Loucy (cell line): ENCODE results near the gene VPS26A.

Experiments
- H2AFZ ChIP-seq: fragments of 200-600 bp; sonication (generic); 2 replicates; pipeline ENCODE4 v1.6.0; 2016; ENCODE audit warnings: antibody characterized with exemption, mild to moderate bottlenecking, low read length, moderate library complexity
- H3F3A ChIP-seq: fragments of 200-600 bp; 2 replicates; pipeline ENCODE4 v1.6.0; 2016; ENCODE audit warnings: antibody characterized with exemption, low read depth, mild to moderate bottlenecking
- H3K27me3 ChIP-seq: fragments of 200-600 bp; sonication (generic); 2 replicates; pipeline ENCODE4 v1.6.1; 2014; ENCODE audit warnings: low read length, mild to moderate bottlenecking; ENCODE audit not compliant: insufficient read depth, poor library complexity, severe bottlenecking
- H3K36me3 ChIP-seq: fragments of 200-600 bp; sonication (generic); 2 replicates; pipeline ENCODE4 v1.6.1; 2016; ENCODE audit warnings: low read length; ENCODE audit not compliant: insufficient read depth
- H3K4me1 ChIP-seq: fragments of 200-600 bp; sonication (generic); 2 replicates; pipeline ENCODE4 v1.5.1; 2014; ENCODE audit warnings: low read length, mild to moderate bottlenecking; ENCODE audit not compliant: insufficient read depth, poor library complexity, severe bottlenecking
- H3K4me2 ChIP-seq: fragments of 200-600 bp; sonication (generic); 2 replicates; pipeline ENCODE4 v1.6.0; 2014; ENCODE audit warnings: antibody characterized with exemption, low read length, low read depth, mild to moderate bottlenecking; ENCODE audit not compliant: poor library complexity, severe bottlenecking
- H3K4me3 ChIP-seq: fragments of 200-600 bp; sonication (generic); 2 replicates; pipeline ENCODE4 v1.5.1; 2014; ENCODE audit warnings: low read length, mild to moderate bottlenecking, mixed read lengths; ENCODE audit not compliant: poor library complexity, severe bottlenecking
- H3K79me2 ChIP-seq: fragments of 200-600 bp; sonication (generic); 2 replicates; pipeline ENCODE4 v1.6.1; 2014; ENCODE audit warnings: low read length; ENCODE audit not compliant: insufficient read depth
- H3K9ac ChIP-seq: fragments of 200-600 bp; sonication (generic); 2 replicates; pipeline ENCODE4 v1.6.0; 2014; ENCODE audit warnings: mild to moderate bottlenecking, low read depth, low read length, moderate library complexity; ENCODE audit not compliant: poor library complexity, severe bottlenecking
- H3K9me2 ChIP-seq: fragments of 200-600 bp; sonication (generic); replicated peaks from 2 replicates; pipeline ENCODE4 v1.6.1; 2016; ENCODE audit warnings: low read depth, low read length, mixed read lengths
- H3K9me3 ChIP-seq: fragments of 200-600 bp; sonication (generic); 2 replicates; pipeline ENCODE4 v1.6.1; 2014; ENCODE audit warnings: mild to moderate bottlenecking, antibody characterized with exemption, low read length, low read depth; ENCODE audit not compliant: insufficient read depth
- H4K20me1 ChIP-seq: fragments of 200-600 bp; sonication (generic); 2 replicates; pipeline ENCODE4 v1.6.0; 2014; ENCODE audit warnings: antibody characterized with exemption, low read length, mild to moderate bottlenecking; ENCODE audit not compliant: insufficient read depth, poor library complexity, severe bottlenecking
- EZH2phosphoT487 ChIP-seq: fragments of 200-600 bp; IDR thresholded peaks from 2 replicates; pipeline ENCODE4 v1.6.1; 2018; ENCODE audit warnings: antibody characterized with exemption, mild to moderate bottlenecking, moderate library complexity, borderline replicate concordance
- TF ChIP-seq, protein P1 (sequence below): fragments of 200-600 bp; sonication (generic); conservative IDR thresholded peaks from 2 replicates; pipeline ENCODE4 v1.5.1; 2014; ENCODE audit warnings: mild to moderate bottlenecking, antibody characterized with exemption, low read length

The VPS26A gene

DNA sequence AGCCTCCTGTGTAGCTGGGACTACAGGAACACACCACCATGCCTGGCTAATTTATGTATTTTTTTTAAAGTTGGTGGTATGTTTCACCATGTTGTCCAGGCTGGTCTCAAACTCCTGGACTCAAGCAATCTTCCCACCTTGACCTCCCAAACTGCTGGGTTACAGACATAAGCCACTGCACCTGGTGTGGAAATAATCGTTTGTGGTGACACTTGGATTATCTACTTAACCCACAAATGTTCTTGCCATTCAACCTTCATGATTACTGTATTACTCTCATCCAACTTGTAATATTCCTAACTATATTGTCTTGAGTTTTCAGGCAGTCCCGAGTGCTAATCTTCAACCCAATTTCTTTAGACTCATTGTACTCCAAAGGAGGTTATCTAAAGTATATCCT lies 45.7 kb upstream of the VPS26A start:
- H3K4me1 ChIP-seq: no peaks in the 10 kb centered on the region
- TF ChIP-seq, protein P1, sequence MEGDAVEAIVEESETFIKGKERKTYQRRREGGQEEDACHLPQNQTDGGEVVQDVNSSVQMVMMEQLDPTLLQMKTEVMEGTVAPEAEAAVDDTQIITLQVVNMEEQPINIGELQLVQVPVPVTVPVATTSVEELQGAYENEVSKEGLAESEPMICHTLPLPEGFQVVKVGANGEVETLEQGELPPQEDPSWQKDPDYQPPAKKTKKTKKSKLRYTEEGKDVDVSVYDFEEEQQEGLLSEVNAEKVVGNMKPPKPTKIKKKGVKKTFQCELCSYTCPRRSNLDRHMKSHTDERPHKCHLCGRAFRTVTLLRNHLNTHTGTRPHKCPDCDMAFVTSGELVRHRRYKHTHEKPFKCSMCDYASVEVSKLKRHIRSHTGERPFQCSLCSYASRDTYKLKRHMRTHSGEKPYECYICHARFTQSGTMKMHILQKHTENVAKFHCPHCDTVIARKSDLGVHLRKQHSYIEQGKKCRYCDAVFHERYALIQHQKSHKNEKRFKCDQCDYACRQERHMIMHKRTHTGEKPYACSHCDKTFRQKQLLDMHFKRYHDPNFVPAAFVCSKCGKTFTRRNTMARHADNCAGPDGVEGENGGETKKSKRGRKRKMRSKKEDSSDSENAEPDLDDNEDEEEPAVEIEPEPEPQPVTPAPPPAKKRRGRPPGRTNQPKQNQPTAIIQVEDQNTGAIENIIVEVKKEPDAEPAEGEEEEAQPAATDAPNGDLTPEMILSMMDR: no peak
- H3K79me2 ChIP-seq: no peaks in the 10 kb centered on the region
- H2AFZ ChIP-seq: no peak overlapping the region
- no peak overlapping the region for H3K4me3 ChIP-seq
- H3K36me3 ChIP-seq: no peaks in the 10 kb centered on the region
- no peak overlapping the region for H3K9ac ChIP-seq
- H3K27me3 ChIP-seq: no peaks in the 10 kb centered on the region
- H4K20me1 ChIP-seq: no peaks in the 10 kb centered on the region
- H3F3A ChIP-seq: no peaks in the 10 kb centered on the region
- H3K9me2 ChIP-seq: no peaks in the 10 kb centered on the region
- no peaks in the 10 kb centered on the region for H3K9me3 ChIP-seq
- H3K4me2 ChIP-seq: no peak overlapping the region

DNA sequence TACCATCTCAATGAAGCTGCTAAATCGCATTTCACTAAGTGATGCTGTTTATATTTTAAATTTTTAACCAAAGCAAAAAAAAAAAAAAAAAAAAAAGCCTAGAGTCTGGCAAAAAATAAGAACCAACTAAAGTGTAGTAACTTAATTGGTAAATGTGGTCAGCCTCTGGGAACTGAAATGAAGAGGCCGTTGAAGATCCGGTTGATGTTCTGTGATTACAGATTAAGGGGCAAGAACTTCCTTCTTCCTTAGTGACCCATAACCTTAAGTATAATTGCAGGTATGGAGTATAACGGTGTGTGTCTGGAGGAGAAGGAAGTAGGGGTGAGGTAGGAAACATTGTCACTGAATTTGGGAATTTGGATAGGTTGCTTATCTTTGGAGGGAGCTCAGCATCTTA lies 43.8 kb upstream of the VPS26A start:
- Histone ChIP-seq H3K27me3 (no peaks in the 10 kb centered on the region), H3K79me2 (no peaks in the 10 kb centered on the region), H3K36me3 (no peaks in the 10 kb centered on the region), H3K9ac (no peak overlapping the region), H3F3A (no peaks in the 10 kb centered on the region), H3K9me2 (no peaks in the 10 kb centered on the region), H3K9me3 (no peaks in the 10 kb centered on the region), H3K4me1 (no peaks in the 10 kb centered on the region), H4K20me1 (no peaks in the 10 kb centered on the region), H3K4me2 (no peak overlapping the region), H3K4me3 (no peak overlapping the region), H2AFZ (0 out of 2 replicates have a peak overlapping the region, but pooled peaks have one; percentile 19)
- no peak for TF ChIP-seq EZH2phosphoT487
- TF ChIP-seq, protein P1: no peak

DNA sequence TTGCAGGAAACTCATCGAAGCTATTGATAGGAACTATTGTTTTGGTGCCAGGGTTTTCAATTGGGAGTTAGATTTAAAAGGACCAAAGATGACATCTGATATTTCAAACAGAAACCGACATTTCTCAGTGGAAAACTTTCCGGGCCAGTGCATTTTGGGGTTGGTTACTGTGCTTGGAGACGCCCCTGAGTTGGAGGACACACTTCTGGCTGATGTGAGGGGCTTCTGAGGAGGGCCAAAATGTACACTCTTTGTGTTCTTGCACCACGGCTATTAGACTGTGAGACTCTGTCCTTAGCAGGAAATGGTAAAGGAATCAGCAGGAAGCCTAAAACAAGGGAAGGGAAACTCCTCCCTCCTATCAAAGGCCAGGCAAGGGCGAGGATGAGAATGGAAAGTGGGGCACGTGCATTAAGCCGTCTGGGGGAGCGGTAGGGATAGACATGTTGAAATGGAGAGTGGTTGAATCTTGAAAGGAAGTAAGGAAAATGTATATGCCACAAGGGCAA lies 37.9 kb upstream of the VPS26A start:
- no peaks in the 10 kb centered on the region for H3F3A ChIP-seq
- H2AFZ ChIP-seq: peak overlapping the region; percentile 72
- no peak overlapping the region for H3K9ac ChIP-seq
- no peaks in the 10 kb centered on the region for H4K20me1 ChIP-seq
- peaks cover 35% of the 10 kb centered on the region for H3K4me1 ChIP-seq
- H3K27me3 ChIP-seq: no peaks in the 10 kb centered on the region
- TF ChIP-seq, protein P1: no peak
- no peak for TF ChIP-seq EZH2phosphoT487
- H3K36me3 ChIP-seq: no peaks in the 10 kb centered on the region
- peak overlapping the region; percentile 48 for H3K4me2 ChIP-seq
- H3K9me3 ChIP-seq: no peaks in the 10 kb centered on the region
- H3K79me2 ChIP-seq: peaks cover 15% of the 10 kb centered on the region
- H3K4me3 ChIP-seq: no peak overlapping the region
- no peaks in the 10 kb centered on the region for H3K9me2 ChIP-seq
